GM23338 (cell line): Measurements from ENCODE around the gene ADAMTS18. TPM values are rescaled to one million over a fixed set of nuclear protein-coding genes. Genes with fewer than 3 reads are reported as not detected.

Experiments
- ATAC-seq: fragments of 200-7000 bp; cut with Tn5 transposase; 3 replicates; pipeline ENCODE4 v1.9.1; 2020
- DNase-seq: peaks from one replicate; pipeline ENCODE4 v3.0.0-alpha.2; 2015; ENCODE audit warnings: low spot score
- H2AFZ ChIP-seq: fragments of 200-600 bp; sonication (generic); 2 replicates; pipeline ENCODE4 v1.8.0; 2016; ENCODE audit warnings: antibody characterized with exemption, mild to moderate bottlenecking, moderate library complexity
- H3F3A ChIP-seq: fragments of 200-600 bp; sonication (generic); replicated peaks from 2 replicates; pipeline ENCODE4 v1.8.0; 2017; ENCODE audit warnings: antibody characterized with exemption, mixed run types, low read depth
- H3K27ac ChIP-seq: fragments of 200-600 bp; sonication (generic); 2 replicates; pipeline ENCODE4 v1.6.1; 2016; ENCODE audit warnings: low read depth
- H3K27me3 ChIP-seq: fragments of 200-600 bp; sonication (generic); 2 replicates; pipeline ENCODE4 v1.8.0; 2016; ENCODE audit warnings: mild to moderate bottlenecking, mixed run types, moderate library complexity; ENCODE audit not compliant: insufficient read depth
- H3K36me3 ChIP-seq: fragments of 200-600 bp; sonication (generic); 2 replicates; pipeline ENCODE4 v1.8.0; 2016; ENCODE audit warnings: mild to moderate bottlenecking; ENCODE audit not compliant: insufficient read depth
- H3K4me1 ChIP-seq: fragments of 200-600 bp; sonication (generic); 2 replicates; pipeline ENCODE4 v1.8.0; 2016; ENCODE audit warnings: mild to moderate bottlenecking, moderate library complexity; ENCODE audit not compliant: insufficient read depth
- H3K4me2 ChIP-seq: fragments of 200-600 bp; sonication (generic); 2 replicates; pipeline ENCODE4 v1.7.1; 2017; ENCODE audit warnings: mixed run types
- H3K4me3 ChIP-seq: fragments of 200-600 bp; sonication (generic); 2 replicates; pipeline ENCODE4 v1.6.1; 2016; ENCODE audit warnings: mixed run types
- H3K79me2 ChIP-seq: fragments of 200-600 bp; sonication (generic); replicated peaks from 2 replicates; pipeline ENCODE4 v1.8.0; 2017; ENCODE audit warnings: mild to moderate bottlenecking; ENCODE audit not compliant: insufficient read depth
- H3K9me2 ChIP-seq: fragments of 200-600 bp; sonication (generic); 2 replicates; pipeline ENCODE4 v1.8.0; 2017; ENCODE audit not compliant: insufficient read depth
- H4K20me1 ChIP-seq: fragments of 200-600 bp; sonication (generic); replicated peaks from 2 replicates; pipeline ENCODE4 v1.8.0; 2017; ENCODE audit warnings: mild to moderate bottlenecking; ENCODE audit not compliant: insufficient read depth
- H3K27ac Mint-ChIP-seq: 2 replicates; pipeline ENCODE4 v1.8.0; 2020; ENCODE audit warnings: inconsistent platforms, mild to moderate bottlenecking, moderate library complexity, mixed read lengths
- H3K27me3 Mint-ChIP-seq: 3 replicates; pipeline ENCODE4 v1.8.0; 2022; ENCODE audit warnings: low read depth, mild to moderate bottlenecking, moderate library complexity, mixed read lengths, inconsistent platforms; ENCODE audit not compliant: insufficient read depth, poor library complexity
- H3K36me3 Mint-ChIP-seq: 3 replicates; pipeline ENCODE4 v1.8.0; 2021; ENCODE audit warnings: low read depth, mild to moderate bottlenecking, inconsistent platforms, moderate library complexity, mixed read lengths
- H3K4me1 Mint-ChIP-seq: 3 replicates; pipeline ENCODE4 v1.8.0; 2020; ENCODE audit warnings: mild to moderate bottlenecking, inconsistent platforms, mixed read lengths
- H3K4me3 Mint-ChIP-seq: 3 replicates; pipeline ENCODE4 v1.8.0; 2021; ENCODE audit warnings: moderate library complexity, mild to moderate bottlenecking, inconsistent platforms, mixed read lengths
- H3K9me3 Mint-ChIP-seq: 3 replicates; pipeline ENCODE4 v1.8.0; 2020; ENCODE audit warnings: moderate library complexity, mild to moderate bottlenecking, inconsistent platforms, mixed read lengths
- CREB1 ChIP-seq: fragments of 250-450 bp; sonication (Bioruptor Pico); IDR thresholded peaks from 2 replicates; pipeline ENCODE4 v1.5.0; 2020; ENCODE audit warnings: low read depth, mild to moderate bottlenecking, moderate library complexity
- EZH2 ChIP-seq: fragments of 200-600 bp; sonication (generic); IDR thresholded peaks from one replicate; pipeline ENCODE4 v1.8.0; 2017; ENCODE audit warnings: antibody characterized with exemption, mild to moderate bottlenecking, low read depth; ENCODE audit not compliant: unreplicated experiment
- EZH2phosphoT487 ChIP-seq: fragments of 200-600 bp; sonication (generic); IDR thresholded peaks from one replicate; pipeline ENCODE4 v1.8.1; 2018; ENCODE audit warnings: antibody characterized with exemption; ENCODE audit not compliant: unreplicated experiment
- JUNB ChIP-seq: IDR thresholded peaks from one replicate; pipeline ENCODE4 v1.6.1; 2016; ENCODE audit warnings: antibody characterized with exemption; ENCODE audit not compliant: unreplicated experiment
- NANOG ChIP-seq: IDR thresholded peaks from 2 replicates; pipeline ENCODE4 v1.6.1; 2016; ENCODE audit warnings: antibody characterized with exemption, borderline replicate concordance
- POLR2AphosphoS5 ChIP-seq: IDR thresholded peaks from 2 replicates; pipeline ENCODE4 v1.6.1; 2016; ENCODE audit warnings: antibody characterized with exemption, low read depth
- STAT1 ChIP-seq: IDR thresholded peaks from one replicate; pipeline ENCODE4 v1.6.1; 2016; ENCODE audit warnings: antibody characterized with exemption; ENCODE audit not compliant: unreplicated experiment
- ZNF114 ChIP-seq: fragments of 250-450 bp; sonication (Bioruptor Pico); IDR thresholded peaks from 2 replicates; pipeline ENCODE4 v1.5.0; 2020; ENCODE audit warnings: mild to moderate bottlenecking, moderate library complexity
- ZNF331 ChIP-seq: fragments of 250-450 bp; sonication (Bioruptor Pico); IDR thresholded peaks from 2 replicates; pipeline ENCODE4 v1.5.0; 2020; ENCODE audit warnings: low read depth, mild to moderate bottlenecking, moderate library complexity
- polyA plus RNA-seq: library from polyadenylated mRNA; unstranded; fragments of >200 nt; fragmentation: Nextera tagmentation; extraction: Ambion mirVana; gene quantifications from 2 replicates; pipeline ENCODE4 v1.2.1, GENCODE V29; 2016
- total RNA-seq: library from RNA; depleted of rRNA; stranded (reverse); fragments of >200 nt; shearing (Covaris generic); gene quantifications from 2 replicates; pipeline ENCODE4 v1.2.3, GENCODE V29; 2014
- TF ChIP-seq, protein P1 (sequence below): IDR thresholded peaks from one replicate; pipeline ENCODE4 v1.6.1; 2018; ENCODE audit warnings: antibody characterized with exemption; ENCODE audit not compliant: unreplicated experiment
- TF ChIP-seq, protein P2 (sequence below): IDR thresholded peaks from 2 replicates; pipeline ENCODE4 v1.6.1; 2016; ENCODE audit warnings: antibody characterized with exemption
- TF ChIP-seq, protein P3 (sequence below), 2 experiments: fragments of 200-600 bp in 1 of 2; sonication (generic) in 1 of 2; conservative IDR thresholded peaks; 2 replicates each; pipeline versions ENCODE4 v1.5.1 to v1.6.1; 2016 to 2017; ENCODE audit warnings: antibody characterized with exemption in 2 of 2, low read depth in 2 of 2, mild to moderate bottlenecking in 2 of 2, moderate library complexity in 1 of 2
- TF ChIP-seq, protein P4 (sequence below): fragments of 250-450 bp; sonication (Bioruptor Pico); IDR thresholded peaks from 2 replicates; pipeline ENCODE4 v1.5.0; 2020; ENCODE audit warnings: mild to moderate bottlenecking, moderate library complexity

Gene ADAMTS18
- total and polyA plus RNA-seq, 2 experiments from 2014 or later = 0.15 to 0.90 TPM

DNA sequence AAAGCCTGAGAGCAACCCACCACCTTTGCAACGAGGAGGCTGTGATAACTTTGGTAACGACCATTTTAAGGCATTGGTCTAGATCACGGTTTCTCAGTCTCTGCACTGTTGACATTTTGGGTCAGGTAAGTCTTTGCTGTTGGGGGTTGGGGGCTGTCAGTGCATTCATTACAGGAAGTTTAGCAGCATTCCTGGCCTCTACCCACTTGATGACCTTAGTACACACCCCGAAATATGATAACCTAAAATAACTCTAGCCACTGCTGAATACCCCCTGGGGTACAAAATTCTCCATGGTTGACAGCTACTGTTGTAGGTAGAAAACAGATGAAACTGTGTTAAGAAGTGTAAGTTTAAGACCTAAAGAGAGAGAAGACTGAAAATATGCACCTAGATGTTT lies 36.3 kb downstream of the ADAMTS18 start:
- Histone ChIP-seq H3K9me2 (0 out of 2 replicates have a peak, but pooled peaks cover 8% of the 10 kb centered on the region), H3K27me3 (no peaks in the 10 kb centered on the region), H3K4me3 (no peak overlapping the region), H3K27ac (no peak overlapping the region), H3F3A (no peaks in the 10 kb centered on the region), H3K79me2 (no peaks in the 10 kb centered on the region), H2AFZ (peak overlapping the region; percentile 36; the same call in 1 of the 2 replicates), H3K4me2 (no peak overlapping the region), H3K36me3 (no peaks in the 10 kb centered on the region), H3K4me1 (peaks cover 8% of the 10 kb centered on the region), H4K20me1 (no peaks in the 10 kb centered on the region)
- ATAC-seq (no peak), DNase-seq (no peak)
- Mint-ChIP-seq H3K27me3 (peaks cover 2% of the 10 kb centered on the region), H3K4me3 (no peak overlapping the region), H3K4me1 (peaks cover 17% of the 10 kb centered on the region), H3K9me3 (no peaks in the 10 kb centered on the region; the same call in 2 of the 3 replicates), H3K27ac (no peak overlapping the region; the same call in 1 of the 2 replicates), H3K36me3 (no peaks in the 10 kb centered on the region)
- TF ChIP-seq, protein P1, sequence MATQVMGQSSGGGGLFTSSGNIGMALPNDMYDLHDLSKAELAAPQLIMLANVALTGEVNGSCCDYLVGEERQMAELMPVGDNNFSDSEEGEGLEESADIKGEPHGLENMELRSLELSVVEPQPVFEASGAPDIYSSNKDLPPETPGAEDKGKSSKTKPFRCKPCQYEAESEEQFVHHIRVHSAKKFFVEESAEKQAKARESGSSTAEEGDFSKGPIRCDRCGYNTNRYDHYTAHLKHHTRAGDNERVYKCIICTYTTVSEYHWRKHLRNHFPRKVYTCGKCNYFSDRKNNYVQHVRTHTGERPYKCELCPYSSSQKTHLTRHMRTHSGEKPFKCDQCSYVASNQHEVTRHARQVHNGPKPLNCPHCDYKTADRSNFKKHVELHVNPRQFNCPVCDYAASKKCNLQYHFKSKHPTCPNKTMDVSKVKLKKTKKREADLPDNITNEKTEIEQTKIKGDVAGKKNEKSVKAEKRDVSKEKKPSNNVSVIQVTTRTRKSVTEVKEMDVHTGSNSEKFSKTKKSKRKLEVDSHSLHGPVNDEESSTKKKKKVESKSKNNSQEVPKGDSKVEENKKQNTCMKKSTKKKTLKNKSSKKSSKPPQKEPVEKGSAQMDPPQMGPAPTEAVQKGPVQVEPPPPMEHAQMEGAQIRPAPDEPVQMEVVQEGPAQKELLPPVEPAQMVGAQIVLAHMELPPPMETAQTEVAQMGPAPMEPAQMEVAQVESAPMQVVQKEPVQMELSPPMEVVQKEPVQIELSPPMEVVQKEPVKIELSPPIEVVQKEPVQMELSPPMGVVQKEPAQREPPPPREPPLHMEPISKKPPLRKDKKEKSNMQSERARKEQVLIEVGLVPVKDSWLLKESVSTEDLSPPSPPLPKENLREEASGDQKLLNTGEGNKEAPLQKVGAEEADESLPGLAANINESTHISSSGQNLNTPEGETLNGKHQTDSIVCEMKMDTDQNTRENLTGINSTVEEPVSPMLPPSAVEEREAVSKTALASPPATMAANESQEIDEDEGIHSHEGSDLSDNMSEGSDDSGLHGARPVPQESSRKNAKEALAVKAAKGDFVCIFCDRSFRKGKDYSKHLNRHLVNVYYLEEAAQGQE = no peak
- no peak for TF ChIP-seq ZNF114 (CRISPR knock-in tag)
- TF ChIP-seq CREB1 (CRISPR knock-in tag) = no peak
- TF ChIP-seq EZH2phosphoT487 = no peak
- no peak for TF ChIP-seq NANOG
- TF ChIP-seq STAT1 = no peak
- TF ChIP-seq, protein P2, sequence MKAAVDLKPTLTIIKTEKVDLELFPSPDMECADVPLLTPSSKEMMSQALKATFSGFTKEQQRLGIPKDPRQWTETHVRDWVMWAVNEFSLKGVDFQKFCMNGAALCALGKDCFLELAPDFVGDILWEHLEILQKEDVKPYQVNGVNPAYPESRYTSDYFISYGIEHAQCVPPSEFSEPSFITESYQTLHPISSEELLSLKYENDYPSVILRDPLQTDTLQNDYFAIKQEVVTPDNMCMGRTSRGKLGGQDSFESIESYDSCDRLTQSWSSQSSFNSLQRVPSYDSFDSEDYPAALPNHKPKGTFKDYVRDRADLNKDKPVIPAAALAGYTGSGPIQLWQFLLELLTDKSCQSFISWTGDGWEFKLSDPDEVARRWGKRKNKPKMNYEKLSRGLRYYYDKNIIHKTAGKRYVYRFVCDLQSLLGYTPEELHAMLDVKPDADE = no peak
- no peak for TF ChIP-seq POLR2AphosphoS5
- TF ChIP-seq, protein P3, sequence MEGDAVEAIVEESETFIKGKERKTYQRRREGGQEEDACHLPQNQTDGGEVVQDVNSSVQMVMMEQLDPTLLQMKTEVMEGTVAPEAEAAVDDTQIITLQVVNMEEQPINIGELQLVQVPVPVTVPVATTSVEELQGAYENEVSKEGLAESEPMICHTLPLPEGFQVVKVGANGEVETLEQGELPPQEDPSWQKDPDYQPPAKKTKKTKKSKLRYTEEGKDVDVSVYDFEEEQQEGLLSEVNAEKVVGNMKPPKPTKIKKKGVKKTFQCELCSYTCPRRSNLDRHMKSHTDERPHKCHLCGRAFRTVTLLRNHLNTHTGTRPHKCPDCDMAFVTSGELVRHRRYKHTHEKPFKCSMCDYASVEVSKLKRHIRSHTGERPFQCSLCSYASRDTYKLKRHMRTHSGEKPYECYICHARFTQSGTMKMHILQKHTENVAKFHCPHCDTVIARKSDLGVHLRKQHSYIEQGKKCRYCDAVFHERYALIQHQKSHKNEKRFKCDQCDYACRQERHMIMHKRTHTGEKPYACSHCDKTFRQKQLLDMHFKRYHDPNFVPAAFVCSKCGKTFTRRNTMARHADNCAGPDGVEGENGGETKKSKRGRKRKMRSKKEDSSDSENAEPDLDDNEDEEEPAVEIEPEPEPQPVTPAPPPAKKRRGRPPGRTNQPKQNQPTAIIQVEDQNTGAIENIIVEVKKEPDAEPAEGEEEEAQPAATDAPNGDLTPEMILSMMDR (conservative IDR thresholded peaks at IDR 0.05; ENCODE audit: low read depth in 2 of 2) = no peak
- no peak for TF ChIP-seq JUNB
- no peak for TF ChIP-seq ZNF331 (CRISPR knock-in tag)
- TF ChIP-seq, protein P4, sequence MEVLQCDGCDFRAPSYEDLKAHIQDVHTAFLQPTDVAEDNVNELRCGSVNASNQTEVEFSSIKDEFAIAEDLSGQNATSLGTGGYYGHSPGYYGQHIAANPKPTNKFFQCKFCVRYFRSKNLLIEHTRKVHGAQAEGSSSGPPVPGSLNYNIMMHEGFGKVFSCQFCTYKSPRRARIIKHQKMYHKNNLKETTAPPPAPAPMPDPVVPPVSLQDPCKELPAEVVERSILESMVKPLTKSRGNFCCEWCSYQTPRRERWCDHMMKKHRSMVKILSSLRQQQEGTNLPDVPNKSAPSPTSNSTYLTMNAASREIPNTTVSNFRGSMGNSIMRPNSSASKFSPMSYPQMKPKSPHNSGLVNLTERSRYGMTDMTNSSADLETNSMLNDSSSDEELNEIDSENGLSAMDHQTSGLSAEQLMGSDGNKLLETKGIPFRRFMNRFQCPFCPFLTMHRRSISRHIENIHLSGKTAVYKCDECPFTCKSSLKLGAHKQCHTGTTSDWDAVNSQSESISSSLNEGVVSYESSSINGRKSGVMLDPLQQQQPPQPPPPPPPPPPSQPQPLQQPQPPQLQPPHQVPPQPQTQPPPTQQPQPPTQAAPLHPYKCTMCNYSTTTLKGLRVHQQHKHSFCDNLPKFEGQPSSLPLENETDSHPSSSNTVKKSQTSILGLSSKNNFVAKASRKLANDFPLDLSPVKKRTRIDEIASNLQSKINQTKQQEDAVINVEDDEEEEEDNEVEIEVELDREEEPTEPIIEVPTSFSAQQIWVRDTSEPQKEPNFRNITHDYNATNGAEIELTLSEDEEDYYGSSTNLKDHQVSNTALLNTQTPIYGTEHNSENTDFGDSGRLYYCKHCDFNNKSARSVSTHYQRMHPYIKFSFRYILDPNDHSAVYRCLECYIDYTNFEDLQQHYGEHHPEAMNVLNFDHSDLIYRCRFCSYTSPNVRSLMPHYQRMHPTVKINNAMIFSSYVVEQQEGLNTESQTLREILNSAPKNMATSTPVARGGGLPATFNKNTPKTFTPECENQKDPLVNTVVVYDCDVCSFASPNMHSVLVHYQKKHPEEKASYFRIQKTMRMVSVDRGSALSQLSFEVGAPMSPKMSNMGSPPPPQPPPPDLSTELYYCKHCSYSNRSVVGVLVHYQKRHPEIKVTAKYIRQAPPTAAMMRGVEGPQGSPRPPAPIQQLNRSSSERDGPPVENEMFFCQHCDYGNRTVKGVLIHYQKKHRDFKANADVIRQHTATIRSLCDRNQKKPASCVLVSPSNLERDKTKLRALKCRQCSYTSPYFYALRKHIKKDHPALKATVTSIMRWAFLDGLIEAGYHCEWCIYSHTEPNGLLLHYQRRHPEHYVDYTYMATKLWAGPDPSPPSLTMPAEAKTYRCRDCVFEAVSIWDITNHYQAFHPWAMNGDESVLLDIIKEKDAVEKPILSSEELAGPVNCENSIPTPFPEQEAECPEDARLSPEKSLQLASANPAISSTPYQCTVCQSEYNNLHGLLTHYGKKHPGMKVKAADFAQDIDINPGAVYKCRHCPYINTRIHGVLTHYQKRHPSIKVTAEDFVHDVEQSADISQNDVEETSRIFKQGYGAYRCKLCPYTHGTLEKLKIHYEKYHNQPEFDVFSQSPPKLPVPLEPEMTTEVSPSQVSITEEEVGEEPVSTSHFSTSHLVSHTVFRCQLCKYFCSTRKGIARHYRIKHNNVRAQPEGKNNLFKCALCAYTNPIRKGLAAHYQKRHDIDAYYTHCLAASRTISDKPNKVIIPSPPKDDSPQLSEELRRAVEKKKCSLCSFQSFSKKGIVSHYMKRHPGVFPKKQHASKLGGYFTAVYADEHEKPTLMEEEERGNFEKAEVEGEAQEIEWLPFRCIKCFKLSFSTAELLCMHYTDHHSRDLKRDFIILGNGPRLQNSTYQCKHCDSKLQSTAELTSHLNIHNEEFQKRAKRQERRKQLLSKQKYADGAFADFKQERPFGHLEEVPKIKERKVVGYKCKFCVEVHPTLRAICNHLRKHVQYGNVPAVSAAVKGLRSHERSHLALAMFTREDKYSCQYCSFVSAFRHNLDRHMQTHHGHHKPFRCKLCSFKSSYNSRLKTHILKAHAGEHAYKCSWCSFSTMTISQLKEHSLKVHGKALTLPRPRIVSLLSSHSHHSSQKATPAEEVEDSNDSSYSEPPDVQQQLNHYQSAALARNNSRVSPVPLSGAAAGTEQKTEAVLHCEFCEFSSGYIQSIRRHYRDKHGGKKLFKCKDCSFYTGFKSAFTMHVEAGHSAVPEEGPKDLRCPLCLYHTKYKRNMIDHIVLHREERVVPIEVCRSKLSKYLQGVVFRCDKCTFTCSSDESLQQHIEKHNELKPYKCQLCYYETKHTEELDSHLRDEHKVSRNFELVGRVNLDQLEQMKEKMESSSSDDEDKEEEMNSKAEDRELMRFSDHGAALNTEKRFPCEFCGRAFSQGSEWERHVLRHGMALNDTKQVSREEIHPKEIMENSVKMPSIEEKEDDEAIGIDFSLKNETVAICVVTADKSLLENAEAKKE (CRISPR knock-in tag) = no peak
- TF ChIP-seq EZH2 = no peak
